HUES64 (cell line): ENCODE measurements around the gene ACTR6.

Source experiments
- H3K27ac ChIP-seq: 2 replicates; pipeline ENCODE4 v1.7.0; 2013; ENCODE audit warnings: low read depth, low read length, inconsistent platforms
- H3K27me3 ChIP-seq: 2 replicates; pipeline ENCODE4 v1.6.1; 2013; ENCODE audit warnings: mild to moderate bottlenecking, low read length; ENCODE audit not compliant: insufficient read depth
- H3K36me3 ChIP-seq: 2 replicates; pipeline ENCODE4 v1.6.1; 2013; ENCODE audit warnings: mild to moderate bottlenecking, low read length; ENCODE audit not compliant: insufficient read depth
- H3K4me1 ChIP-seq: 2 replicates; pipeline ENCODE4 v1.6.1; 2013; ENCODE audit warnings: mild to moderate bottlenecking, low read length, moderate library complexity; ENCODE audit not compliant: insufficient read depth
- H3K4me3 ChIP-seq: 2 replicates; pipeline ENCODE4 v1.5.1; 2013; ENCODE audit warnings: mild to moderate bottlenecking, low read length, moderate library complexity
- H3K9ac ChIP-seq: 2 replicates; pipeline ENCODE4 v1.6.1; 2013; ENCODE audit warnings: mild to moderate bottlenecking, low read depth, low read length
- H3K9me3 ChIP-seq: 2 replicates; pipeline ENCODE4 v1.6.1; 2013; ENCODE audit warnings: low read depth, low read length; ENCODE audit not compliant: insufficient read depth
- whole genome bisulfite sequencing: fragments of 150-250, 120-280 bp; methylation state at CpG from one replicate; pipeline ENCODE4 v1.1.7; 2013; ENCODE audit warnings: missing lambda C conversion rate; 5-methylcytosine and 5-hydroxymethylcytosine counted together

ACTR6 gene

GRCh38 chr12:100268835-100269564 lies 68.4 kb downstream of the ACTR6 start:
- Histone ChIP-seq H3K27me3 (no peaks in the 10 kb centered on the region), H3K4me3 (peak overlapping the region; percentile 92), H3K9me3 (no peaks in the 10 kb centered on the region), H3K9ac (no peak overlapping the region), H3K27ac (no peak overlapping the region), H3K4me1 (peaks cover 18% of the 10 kb centered on the region), H3K36me3 (no peaks in the 10 kb centered on the region)
- 55% methylated on average over 5 of the region's 5 CpGs for WGBS

GRCh38 chr12:100273782-100274181 lies 73.2 kb downstream of the ACTR6 start:
- Histone ChIP-seq H3K4me3 (no peak overlapping the region), H3K27ac (no peak overlapping the region)
- 91% methylated on average over 4 of the region's 4 CpGs for WGBS

More at GRCh38 chr12:100273782-100274181, 73.2 kb downstream of the ACTR6 start:
- H3K4me1 ChIP-seq, result peaks cover 9% of the 10 kb centered on the region
- H3K36me3 ChIP-seq, result peaks cover 3% of the 10 kb centered on the region; the same call in 1 of the 2 replicates
- H3K9ac ChIP-seq, result no peak overlapping the region
- H3K27me3 ChIP-seq, result no peaks in the 10 kb centered on the region
- no peaks in the 10 kb centered on the region for H3K9me3 ChIP-seq
